Measurements from ENCODE around the gene PRXL2B. TPM values are rescaled to one million over a fixed set of nuclear protein-coding genes. Genes with fewer than 3 reads are reported as not detected.

PRXL2B gene
- total and polyA plus RNA-seq, 10 of the 15 experiments (the other 5 are each of a cell fraction or from before 2014, with no cell fraction given): 0.44 to 5.6 (median 4.0) TPM

DNA sequence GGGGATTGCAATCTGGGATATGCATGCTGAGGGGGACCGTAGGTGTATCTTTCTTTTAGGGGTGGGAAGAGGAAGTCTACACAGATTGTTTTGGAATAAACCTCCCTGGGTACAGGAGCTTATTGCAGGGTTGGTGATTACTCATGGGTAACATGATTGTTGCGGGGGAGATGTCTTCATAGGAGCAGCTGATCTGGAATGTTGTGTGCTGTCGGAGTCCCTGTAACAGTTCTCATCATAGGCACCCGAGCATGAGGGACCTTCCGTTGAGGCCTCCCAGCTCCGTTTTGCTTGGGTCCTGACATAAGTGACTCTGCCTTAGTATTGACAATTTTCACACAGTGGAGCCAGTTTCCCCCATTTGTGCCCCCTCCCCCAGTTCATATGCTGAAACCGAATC is 4.2 kb upstream of the PRXL2B start:
- ChIA-PET POLR2A (interaction anchor here (1.3 to 6.5 kb wide), 3 partner anchors 27 to 36 kb away, joined by 8 to 61 read pairs (median 56); partner anchors contain the start of gene TNFRSF14), RAD21 (ENCODE audit: unreplicated experiment) (interaction anchor here (1.0 to 6.1 kb wide), 2 partner anchors 35 to 56 kb away, joined by 4 to 54 read pairs; partner anchors contain the start of gene PANK4)

More for the DNA sequence above, 4.2 kb upstream of the PRXL2B start:
- intact Hi-C loops (cut with micrococcal nuclease; ENCODE audit: unreplicated experiment): no loop called here
- Histone ChIP-seq H3K4me1 (ENCODE audit: control insufficient read depth, insufficient read depth, low read length) (peaks cover 53% of the 10 kb centered on the region), H2AFZ (ENCODE audit: control insufficient read depth, low read depth, low read length) (no peak overlapping the region), H4K20me1 (ENCODE audit: control insufficient read depth, insufficient read depth) (no peaks in the 10 kb centered on the region), H3K27ac (ENCODE audit: control insufficient read depth, insufficient read depth) (peak overlapping the region; percentile 28; the same call in 1 of the 2 replicates), H3K36me3 (ENCODE audit: control insufficient read depth in 2 of 2, insufficient read depth in 2 of 2, low read length in 1 of 2) (0 out of 4 replicates have a peak, but pooled peaks cover 0 to 2% of the 10 kb centered on the region in 2 experiments), H3K27me3 (replicated peaks in 1 of 2; ENCODE audit: control insufficient read depth in 2 of 2, insufficient read depth in 2 of 2, low read length in 1 of 2) (no peaks in the 10 kb centered on the region), H3K4me2 (ENCODE audit: control insufficient read depth, insufficient read depth) (no peak overlapping the region), H3K9me3 (replicated peaks; ENCODE audit: control insufficient read depth, insufficient read depth, low read length) (no peaks in the 10 kb centered on the region; the same call in 2 of the 3 replicates), H3K9ac (ENCODE audit: control insufficient read depth, insufficient read depth, low read length) (no peak overlapping the region), H3K4me3 (no peak overlapping the region), H3K79me2 (ENCODE audit: control insufficient read depth, insufficient read depth, low read length) (peaks cover 7% of the 10 kb centered on the region)
- ATAC-seq: no peak
- 72% methylated on average over 7 of the region's 7 CpGs for WGBS (ENCODE audit: insufficient coverage, insufficient replicate concordance, low lambda C conversion rate, missing lambda C conversion rate)
- SMC1A ChIA-PET (ENCODE audit: uncharacterized antibody, unreplicated experiment): interaction anchor here (5.0 kb wide), 1 partner anchor 26 kb away, joined by 39 read pairs; the partner anchor contains the start of gene TNFRSF14
- BruUV-seq (replicated peaks): no TSS peak
- FAIRE-seq: no peak
- in situ Hi-C loops (cut with MboI): loop anchor here (5.0 kb wide), 1 partner anchor 35 kb away; no protein-coding TSS in a partner anchor
- TF ChIP-seq ZNF24 (IDR thresholded peaks at IDR 0.05): no peak
- TF ChIP-seq EZH2 (IDR thresholded peaks at IDR 0.05; ENCODE audit: borderline replicate concordance, control insufficient read depth, low read depth, low read length): no peak
- no peak for TF ChIP-seq BHLHE40 (IDR thresholded peaks at IDR 0.05; ENCODE audit: borderline replicate concordance in 1 of 2, low read depth in 2 of 2, low read length in 1 of 2)
- no peak for TF ChIP-seq NFIC (IDR thresholded peaks at IDR 0.05; ENCODE audit: low read depth, low read length)
- TF ChIP-seq SIX5 (IDR thresholded peaks at IDR 0.05; ENCODE audit: low read depth, low read length, severe bottlenecking): no peak
- no peak for TF ChIP-seq NR2F1 (conservative IDR thresholded peaks at IDR 0.05)
- no peak for TF ChIP-seq NFXL1 (IDR thresholded peaks at IDR 0.05; ENCODE audit: borderline replicate concordance)
- no peak for TF ChIP-seq MYC (IDR thresholded peaks at IDR 0.05; ENCODE audit: insufficient read depth, insufficient read length, insufficient replicate concordance, low read length, severe bottlenecking)
- TF ChIP-seq NFYB (IDR thresholded peaks at IDR 0.05; ENCODE audit: insufficient read depth, low read depth, low read length): no peak
- TF ChIP-seq PAX5 (IDR thresholded peaks at IDR 0.05; ENCODE audit: borderline replicate concordance, low read depth, low read length): no peak
- TF ChIP-seq, protein P1, sequence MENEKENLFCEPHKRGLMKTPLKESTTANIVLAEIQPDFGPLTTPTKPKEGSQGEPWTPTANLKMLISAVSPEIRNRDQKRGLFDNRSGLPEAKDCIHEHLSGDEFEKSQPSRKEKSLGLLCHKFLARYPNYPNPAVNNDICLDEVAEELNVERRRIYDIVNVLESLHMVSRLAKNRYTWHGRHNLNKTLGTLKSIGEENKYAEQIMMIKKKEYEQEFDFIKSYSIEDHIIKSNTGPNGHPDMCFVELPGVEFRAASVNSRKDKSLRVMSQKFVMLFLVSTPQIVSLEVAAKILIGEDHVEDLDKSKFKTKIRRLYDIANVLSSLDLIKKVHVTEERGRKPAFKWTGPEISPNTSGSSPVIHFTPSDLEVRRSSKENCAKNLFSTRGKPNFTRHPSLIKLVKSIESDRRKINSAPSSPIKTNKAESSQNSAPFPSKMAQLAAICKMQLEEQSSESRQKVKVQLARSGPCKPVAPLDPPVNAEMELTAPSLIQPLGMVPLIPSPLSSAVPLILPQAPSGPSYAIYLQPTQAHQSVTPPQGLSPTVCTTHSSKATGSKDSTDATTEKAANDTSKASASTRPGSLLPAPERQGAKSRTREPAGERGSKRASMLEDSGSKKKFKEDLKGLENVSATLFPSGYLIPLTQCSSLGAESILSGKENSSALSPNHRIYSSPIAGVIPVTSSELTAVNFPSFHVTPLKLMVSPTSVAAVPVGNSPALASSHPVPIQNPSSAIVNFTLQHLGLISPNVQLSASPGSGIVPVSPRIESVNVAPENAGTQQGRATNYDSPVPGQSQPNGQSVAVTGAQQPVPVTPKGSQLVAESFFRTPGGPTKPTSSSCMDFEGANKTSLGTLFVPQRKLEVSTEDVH (IDR thresholded peaks at IDR 0.05; ENCODE audit: low read depth, partially characterized antibody): no peak
- no peak for TF ChIP-seq CHD1 (IDR thresholded peaks at IDR 0.05; ENCODE audit: low read depth, low read length)
- no peak for TF ChIP-seq CREB1 (IDR thresholded peaks at IDR 0.05; ENCODE audit: low read depth)
- TF ChIP-seq SIN3A (IDR thresholded peaks at IDR 0.05; ENCODE audit: low read depth, low read length): no peak
- TF ChIP-seq SRF (IDR thresholded peaks at IDR 0.05; ENCODE audit: low read depth in 2 of 2, low read length in 2 of 2): no peak
- no peak for TF ChIP-seq KAT2A (conservative IDR thresholded peaks at IDR 0.05; ENCODE audit: control insufficient read depth, low read depth, low read length)
- no peak for TF ChIP-seq MYB (IDR thresholded peaks at IDR 0.05; ENCODE audit: borderline replicate concordance, low read depth, low read length)
- TF ChIP-seq, protein P2, sequence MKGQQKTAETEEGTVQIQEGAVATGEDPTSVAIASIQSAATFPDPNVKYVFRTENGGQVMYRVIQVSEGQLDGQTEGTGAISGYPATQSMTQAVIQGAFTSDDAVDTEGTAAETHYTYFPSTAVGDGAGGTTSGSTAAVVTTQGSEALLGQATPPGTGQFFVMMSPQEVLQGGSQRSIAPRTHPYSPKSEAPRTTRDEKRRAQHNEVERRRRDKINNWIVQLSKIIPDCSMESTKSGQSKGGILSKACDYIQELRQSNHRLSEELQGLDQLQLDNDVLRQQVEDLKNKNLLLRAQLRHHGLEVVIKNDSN (IDR thresholded peaks at IDR 0.05; ENCODE audit: borderline replicate concordance, extremely low read length, insufficient read depth, low read depth, low read length): no peak
- TF ChIP-seq ZBED1 (IDR thresholded peaks at IDR 0.05; ENCODE audit: borderline replicate concordance): no peak
- DNase-seq (ENCODE audit: low read depth, low spot score): no peak
- CTCF ChIA-PET: interaction anchor here (0.7 to 7.2 kb wide), 4 partner anchors 20 to 56 kb away, joined by 3 to 54 read pairs (median 18); partner anchors contain the start of genes PANK4 and TNFRSF14

Data from GM12878 (cell line).